Right lobe of liver (tissue), 4 donors: ENCODE measurements around the gene NKD2.

Experiments
- POLR2A ChIP-seq: fragments of 450-650 bp; IDR thresholded peaks from one replicate; pipeline ENCODE4 v1.6.1; 2017; ENCODE audit warnings: antibody characterized with exemption, mild to moderate bottlenecking
- TF ChIP-seq, protein P1 (sequence below), 4 donors: fragments of 200-600 bp in 3 of 4; fragments of 450-650 bp in 1 of 4; IDR thresholded peaks; one replicate each; pipeline versions ENCODE4 v1.5.1 to v1.8.0; 2016 to 2022; ENCODE audit warnings: antibody characterized with exemption in 4 of 4, mild to moderate bottlenecking in 2 of 4
- donor health status: DM: no; HTN: no; CAD: no.
- donor health status: DM: no; HTN: no; CAD: no.
- donor health status: DM: no; HTN: yes; CAD: no.

DNA sequence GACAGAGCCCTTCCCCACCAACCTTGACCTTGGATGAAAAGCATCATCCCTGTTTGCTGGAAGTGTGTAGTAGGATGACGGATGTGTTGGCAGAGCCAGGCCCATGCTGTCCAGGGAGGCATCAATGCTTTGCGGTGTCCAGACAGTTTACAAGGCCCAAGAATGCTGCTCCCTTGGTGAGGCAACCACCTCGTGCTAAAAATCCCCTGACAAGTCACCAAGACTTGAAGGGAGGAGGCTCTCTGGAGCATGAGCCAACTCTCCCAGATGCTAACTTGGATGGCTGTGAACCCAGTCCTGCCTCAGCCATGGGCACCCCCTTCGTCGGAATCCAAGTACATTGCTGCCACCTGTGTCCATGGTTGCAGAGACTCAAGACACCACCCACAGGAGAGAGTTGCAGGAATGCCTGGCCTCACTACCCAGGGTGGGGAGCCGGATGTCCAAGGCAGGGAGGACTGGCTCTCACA, 9.5 kb upstream of the NKD2 start:
- TF ChIP-seq, protein P1, sequence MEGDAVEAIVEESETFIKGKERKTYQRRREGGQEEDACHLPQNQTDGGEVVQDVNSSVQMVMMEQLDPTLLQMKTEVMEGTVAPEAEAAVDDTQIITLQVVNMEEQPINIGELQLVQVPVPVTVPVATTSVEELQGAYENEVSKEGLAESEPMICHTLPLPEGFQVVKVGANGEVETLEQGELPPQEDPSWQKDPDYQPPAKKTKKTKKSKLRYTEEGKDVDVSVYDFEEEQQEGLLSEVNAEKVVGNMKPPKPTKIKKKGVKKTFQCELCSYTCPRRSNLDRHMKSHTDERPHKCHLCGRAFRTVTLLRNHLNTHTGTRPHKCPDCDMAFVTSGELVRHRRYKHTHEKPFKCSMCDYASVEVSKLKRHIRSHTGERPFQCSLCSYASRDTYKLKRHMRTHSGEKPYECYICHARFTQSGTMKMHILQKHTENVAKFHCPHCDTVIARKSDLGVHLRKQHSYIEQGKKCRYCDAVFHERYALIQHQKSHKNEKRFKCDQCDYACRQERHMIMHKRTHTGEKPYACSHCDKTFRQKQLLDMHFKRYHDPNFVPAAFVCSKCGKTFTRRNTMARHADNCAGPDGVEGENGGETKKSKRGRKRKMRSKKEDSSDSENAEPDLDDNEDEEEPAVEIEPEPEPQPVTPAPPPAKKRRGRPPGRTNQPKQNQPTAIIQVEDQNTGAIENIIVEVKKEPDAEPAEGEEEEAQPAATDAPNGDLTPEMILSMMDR (IDR thresholded peaks at IDR 0.05): no peak
- no peak for TF ChIP-seq POLR2A
